SHP77 treated with DMSO at 0.1 percent for 48 hours (cell line): Measurements from ENCODE around the gene PAX3.

Experiments used
- DNase-seq: peaks from one replicate; lab custom pipeline; 2025; lab: John Stamatoyannopoulos, UW

PAX3 gene

GRCh38 chr2:222270396-222270795 is 28.4 kb downstream of the PAX3 start:
- DNase-seq = no peak

GRCh38 chr2:222269132-222269531 is 29.7 kb downstream of the PAX3 start:
- no peak for DNase-seq

GRCh38 chr2:222268311-222268990 is 30.3 kb downstream of the PAX3 start:
- no peak for DNase-seq

- DNase-seq = no peak
These were observed 33.9 kb downstream of the PAX3 start for GRCh38 chr2:222264791-222265320.

GRCh38 chr2:222261504-222261903 is 37.3 kb downstream of the PAX3 start:
- no peak for DNase-seq

- no peak for DNase-seq
These were observed 41.2 kb downstream of the PAX3 start for GRCh38 chr2:222257645-222258044.

- no peak for DNase-seq
These were observed 42.5 kb downstream of the PAX3 start for GRCh38 chr2:222256250-222256649.

- DNase-seq = no peak
These were observed 43.7 kb downstream of the PAX3 start for GRCh38 chr2:222255090-222255489.

- no peak for DNase-seq
These were observed 48.5 kb downstream of the PAX3 start for GRCh38 chr2:222250313-222250712.

- no peak for DNase-seq
These were observed 49.4 kb downstream of the PAX3 start for GRCh38 chr2:222249444-222249843.

- DNase-seq = no peak
These were observed 50.0 kb downstream of the PAX3 start for GRCh38 chr2:222248818-222249217.

- DNase-seq = no peak
These were observed 50.5 kb downstream of the PAX3 start for GRCh38 chr2:222248256-222248655.

GRCh38 chr2:222242532-222242931 is 56.3 kb downstream of the PAX3 start:
- no peak for DNase-seq

GRCh38 chr2:222241128-222241870 is 57.5 kb downstream of the PAX3 start:
- no peak for DNase-seq

- DNase-seq = no peak
These were observed 58.1 kb downstream of the PAX3 start for GRCh38 chr2:222240676-222241049.

- DNase-seq = no peak
These were observed 58.7 kb downstream of the PAX3 start for GRCh38 chr2:222239945-222240675.

GRCh38 chr2:222239091-222239490 is 59.7 kb downstream of the PAX3 start:
- no peak for DNase-seq

- no peak for DNase-seq
These were observed 60.7 kb downstream of the PAX3 start for GRCh38 chr2:222238072-222238471.

- DNase-seq = no peak
These were observed 66.0 kb downstream of the PAX3 start for GRCh38 chr2:222232839-222233238.

- no peak for DNase-seq
These were observed 66.4 kb downstream of the PAX3 start for GRCh38 chr2:222232372-222232771.

- DNase-seq = no peak
These were observed 70.7 kb downstream of the PAX3 start for GRCh38 chr2:222228054-222228453.

- DNase-seq = no peak
These were observed 80.0 kb downstream of the PAX3 start for GRCh38 chr2:222218786-222219185.

- no peak for DNase-seq
These were observed 81.1 kb downstream of the PAX3 start for GRCh38 chr2:222217712-222218111.
